ENCODE data around the gene CDH13. TPM values are rescaled to one million over a fixed set of nuclear protein-coding genes. Genes with fewer than 3 reads are reported as not detected.

Gene CDH13
- polyA plus RNA-seq, 2 of the 4 experiments (the other 2 are of a cell fraction) = not detected

GRCh38 chr16:82667437-82667836 lies 40.7 kb downstream of the CDH13 start:
- H3K9me3 ChIP-seq = no peaks in the 10 kb centered on the region
- ChIA-PET CTCF (interaction anchor here (1.3 kb wide), 2 partner anchors 14 to 37 kb away, joined by 3 read pairs; no protein-coding TSS in a partner anchor), POLR2A (no interaction called here)
- no peaks in the 10 kb centered on the region for H3K4me1 ChIP-seq
- FAIRE-seq (no peak), ATAC-seq (no peak), DNase-seq (ENCODE audit: low read depth in 1 of 2, low spot score in 1 of 2) (no peak)
- no peak overlapping the region for H3K27ac ChIP-seq
- no peak for TF ChIP-seq ZNF302 (CRISPR knock-in tag; IDR thresholded peaks at IDR 0.05)
- TF ChIP-seq RCOR1 (IDR thresholded peaks at IDR 0.05; ENCODE audit: low read depth, low read length) = no peak
- no peak for TF ChIP-seq EHMT2 (IDR thresholded peaks at IDR 0.05; ENCODE audit: low read depth)
- TF ChIP-seq SMC3 (IDR thresholded peaks at IDR 0.05) = no peak
- no peak for TF ChIP-seq HES2 (IDR thresholded peaks at IDR 0.05)
- TF ChIP-seq NFE2L2 (conservative IDR thresholded peaks at IDR 0.05; ENCODE audit: low read length) = no peak
- TF ChIP-seq SREBF2 (IDR thresholded peaks at IDR 0.05) = no peak
- no peak for TF ChIP-seq ZFP36 (IDR thresholded peaks at IDR 0.05; ENCODE audit: borderline replicate concordance, partially characterized antibody)
- no peak for TF ChIP-seq ESRRA (IDR thresholded peaks at IDR 0.05; ENCODE audit: borderline replicate concordance, low read length)
- no peak for TF ChIP-seq ELK1 (IDR thresholded peaks at IDR 0.05; ENCODE audit: low read depth, low read length)
- no peak for TF ChIP-seq POLR2AphosphoS2 (conservative IDR thresholded peaks at IDR 0.05; ENCODE audit: low read length)
- no peak for TF ChIP-seq ZSCAN20 (CRISPR knock-in tag; IDR thresholded peaks at IDR 0.05)
- H3K4me3 ChIP-seq = no peak overlapping the region
- WGBS (ENCODE audit: missing lambda C conversion rate) = 26% methylated on average over 12 of the region's 12 CpGs
- no peak overlapping the region for H3K4me2 ChIP-seq

GRCh38 chr16:82668094-82668493 lies 41.3 kb downstream of the CDH13 start:
- DNase-seq (ENCODE audit: low read depth in 1 of 2, low spot score in 1 of 2) (no peak), FAIRE-seq (no peak), ATAC-seq (no peak)
- H3K4me2 ChIP-seq = no peak overlapping the region
- no peak overlapping the region for H3K4me3 ChIP-seq
- no peaks in the 10 kb centered on the region for H3K9me3 ChIP-seq
- H3K27ac ChIP-seq = no peak overlapping the region
- WGBS (ENCODE audit: missing lambda C conversion rate) = 0% methylated on average over 3 of the region's 3 CpGs
- CTCF ChIA-PET = interaction anchor here (1.3 kb wide), 2 partner anchors 13 to 38 kb away, joined by 3 read pairs; no protein-coding TSS in a partner anchor
- TF ChIP-seq MAFK (IDR thresholded peaks at IDR 0.05; ENCODE audit: partially characterized antibody) (no peak), HOXB5 (CRISPR knock-in tag; IDR thresholded peaks at IDR 0.05) (no peak), SREBF2 (IDR thresholded peaks at IDR 0.05) (no peak), EHF (CRISPR knock-in tag; IDR thresholded peaks at IDR 0.05) (no peak), ELK1 (IDR thresholded peaks at IDR 0.05; ENCODE audit: low read depth, low read length) (no peak), CHD2 (IDR thresholded peaks at IDR 0.05; ENCODE audit: low read length, partially characterized antibody) (no peak), NFE2L2 (conservative IDR thresholded peaks at IDR 0.05; ENCODE audit: low read length) (no peak), ZNF302 (CRISPR knock-in tag; IDR thresholded peaks at IDR 0.05) (no peak), CBX8 (IDR thresholded peaks at IDR 0.05) (no peak), JUNB (IDR thresholded peaks at IDR 0.05) (no peak), TFCP2L1 (CRISPR knock-in tag; IDR thresholded peaks at IDR 0.05) (no peak)
- POLR2A ChIA-PET = no interaction called here
- no peaks in the 10 kb centered on the region for H3K4me1 ChIP-seq

GRCh38 chr16:82671741-82672140 lies 45.0 kb downstream of the CDH13 start:
- TF ChIP-seq CTCF (IDR thresholded peaks at IDR 0.05) (peak; percentile 32; the same call in 1 of the 3 replicates), KDM5A (IDR thresholded peaks at IDR 0.05) (no peak), RAD21 (conservative IDR thresholded peaks at IDR 0.05 in 1 of 2, IDR thresholded peaks at IDR 0.05 in 1 of 2) (peak in 1 of 2 experiments; percentile 20; a peak in 1 of 5 replicates)
- Histone ChIP-seq H3K4me3 (no peak overlapping the region), H3K27ac (no peak overlapping the region), H3K9me3 (no peaks in the 10 kb centered on the region), H3K4me1 (no peaks in the 10 kb centered on the region), H3K4me2 (no peak overlapping the region)
- 74% methylated on average over 3 of the region's 3 CpGs for WGBS (ENCODE audit: missing lambda C conversion rate)
- FAIRE-seq (no peak), ATAC-seq (no peak), DNase-seq (ENCODE audit: low read depth in 1 of 2, low spot score in 1 of 2) (no peak)
- POLR2A ChIA-PET = no interaction called here
- CTCF ChIA-PET = interaction anchor here (0.8 to 1.6 kb wide), 4 partner anchors 17 to 41 kb away, joined by 3 to 4 read pairs (median 4); no protein-coding TSS in a partner anchor
